GM23338 (cell line): Measurements from ENCODE around the gene QKI. TPM values are rescaled to one million over a fixed set of nuclear protein-coding genes. Genes with fewer than 3 reads are reported as not detected.

ENCODE experiments used
- ATAC-seq: fragments of 200-7000 bp; cut with Tn5 transposase; 3 replicates; pipeline ENCODE4 v1.9.1; 2020
- DNase-seq: peaks from one replicate; pipeline ENCODE4 v3.0.0-alpha.2; 2015; ENCODE audit warnings: low spot score
- H2AFZ ChIP-seq: fragments of 200-600 bp; sonication (generic); 2 replicates; pipeline ENCODE4 v1.8.0; 2016; ENCODE audit warnings: antibody characterized with exemption, mild to moderate bottlenecking, moderate library complexity
- H3F3A ChIP-seq: fragments of 200-600 bp; sonication (generic); replicated peaks from 2 replicates; pipeline ENCODE4 v1.8.0; 2017; ENCODE audit warnings: antibody characterized with exemption, mixed run types, low read depth
- H3K27ac ChIP-seq: fragments of 200-600 bp; sonication (generic); 2 replicates; pipeline ENCODE4 v1.6.1; 2016; ENCODE audit warnings: low read depth
- H3K27me3 ChIP-seq: fragments of 200-600 bp; sonication (generic); 2 replicates; pipeline ENCODE4 v1.8.0; 2016; ENCODE audit warnings: mild to moderate bottlenecking, mixed run types, moderate library complexity; ENCODE audit not compliant: insufficient read depth
- H3K36me3 ChIP-seq: fragments of 200-600 bp; sonication (generic); 2 replicates; pipeline ENCODE4 v1.8.0; 2016; ENCODE audit warnings: mild to moderate bottlenecking; ENCODE audit not compliant: insufficient read depth
- H3K4me1 ChIP-seq: fragments of 200-600 bp; sonication (generic); 2 replicates; pipeline ENCODE4 v1.8.0; 2016; ENCODE audit warnings: mild to moderate bottlenecking, moderate library complexity; ENCODE audit not compliant: insufficient read depth
- H3K4me2 ChIP-seq: fragments of 200-600 bp; sonication (generic); 2 replicates; pipeline ENCODE4 v1.7.1; 2017; ENCODE audit warnings: mixed run types
- H3K4me3 ChIP-seq: fragments of 200-600 bp; sonication (generic); 2 replicates; pipeline ENCODE4 v1.6.1; 2016; ENCODE audit warnings: mixed run types
- H3K79me2 ChIP-seq: fragments of 200-600 bp; sonication (generic); replicated peaks from 2 replicates; pipeline ENCODE4 v1.8.0; 2017; ENCODE audit warnings: mild to moderate bottlenecking; ENCODE audit not compliant: insufficient read depth
- H3K9me2 ChIP-seq: fragments of 200-600 bp; sonication (generic); 2 replicates; pipeline ENCODE4 v1.8.0; 2017; ENCODE audit not compliant: insufficient read depth
- H4K20me1 ChIP-seq: fragments of 200-600 bp; sonication (generic); replicated peaks from 2 replicates; pipeline ENCODE4 v1.8.0; 2017; ENCODE audit warnings: mild to moderate bottlenecking; ENCODE audit not compliant: insufficient read depth
- H3K27ac Mint-ChIP-seq: 2 replicates; pipeline ENCODE4 v1.8.0; 2020; ENCODE audit warnings: inconsistent platforms, mild to moderate bottlenecking, moderate library complexity, mixed read lengths
- H3K27me3 Mint-ChIP-seq: 3 replicates; pipeline ENCODE4 v1.8.0; 2022; ENCODE audit warnings: low read depth, mild to moderate bottlenecking, moderate library complexity, mixed read lengths, inconsistent platforms; ENCODE audit not compliant: insufficient read depth, poor library complexity
- H3K36me3 Mint-ChIP-seq: 3 replicates; pipeline ENCODE4 v1.8.0; 2021; ENCODE audit warnings: low read depth, mild to moderate bottlenecking, inconsistent platforms, moderate library complexity, mixed read lengths
- H3K4me1 Mint-ChIP-seq: 3 replicates; pipeline ENCODE4 v1.8.0; 2020; ENCODE audit warnings: mild to moderate bottlenecking, inconsistent platforms, mixed read lengths
- H3K4me3 Mint-ChIP-seq: 3 replicates; pipeline ENCODE4 v1.8.0; 2021; ENCODE audit warnings: moderate library complexity, mild to moderate bottlenecking, inconsistent platforms, mixed read lengths
- H3K9me3 Mint-ChIP-seq: 3 replicates; pipeline ENCODE4 v1.8.0; 2020; ENCODE audit warnings: moderate library complexity, mild to moderate bottlenecking, inconsistent platforms, mixed read lengths
- EZH2 ChIP-seq: fragments of 200-600 bp; sonication (generic); IDR thresholded peaks from one replicate; pipeline ENCODE4 v1.8.0; 2017; ENCODE audit warnings: antibody characterized with exemption, mild to moderate bottlenecking, low read depth; ENCODE audit not compliant: unreplicated experiment
- JUNB ChIP-seq: IDR thresholded peaks from one replicate; pipeline ENCODE4 v1.6.1; 2016; ENCODE audit warnings: antibody characterized with exemption; ENCODE audit not compliant: unreplicated experiment
- NANOG ChIP-seq: IDR thresholded peaks from 2 replicates; pipeline ENCODE4 v1.6.1; 2016; ENCODE audit warnings: antibody characterized with exemption, borderline replicate concordance
- REST ChIP-seq: IDR thresholded peaks from one replicate; pipeline ENCODE4 v1.6.1; 2018; ENCODE audit warnings: antibody characterized with exemption; ENCODE audit not compliant: unreplicated experiment
- ZNF114 ChIP-seq: fragments of 250-450 bp; sonication (Bioruptor Pico); IDR thresholded peaks from 2 replicates; pipeline ENCODE4 v1.5.0; 2020; ENCODE audit warnings: mild to moderate bottlenecking, moderate library complexity
- ZNF331 ChIP-seq: fragments of 250-450 bp; sonication (Bioruptor Pico); IDR thresholded peaks from 2 replicates; pipeline ENCODE4 v1.5.0; 2020; ENCODE audit warnings: low read depth, mild to moderate bottlenecking, moderate library complexity
- ZNF462 ChIP-seq: fragments of 250-450 bp; sonication (Bioruptor Pico); IDR thresholded peaks from 2 replicates; pipeline ENCODE4 v1.5.0; 2020; ENCODE audit warnings: mild to moderate bottlenecking, moderate library complexity
- polyA plus RNA-seq: library from polyadenylated mRNA; unstranded; fragments of >200 nt; fragmentation: Nextera tagmentation; extraction: Ambion mirVana; gene quantifications from 2 replicates; pipeline ENCODE4 v1.2.1, GENCODE V29; 2016
- total RNA-seq: library from RNA; depleted of rRNA; stranded (reverse); fragments of >200 nt; shearing (Covaris generic); gene quantifications from 2 replicates; pipeline ENCODE4 v1.2.3, GENCODE V29; 2014
- TF ChIP-seq, protein P1 (sequence below), 2 experiments: fragments of 200-600 bp in 1 of 2; sonication (generic) in 1 of 2; conservative IDR thresholded peaks; 2 replicates each; pipeline versions ENCODE4 v1.5.1 to v1.6.1; 2016 to 2017; ENCODE audit warnings: antibody characterized with exemption in 2 of 2, low read depth in 2 of 2, mild to moderate bottlenecking in 2 of 2, moderate library complexity in 1 of 2
- TF ChIP-seq, protein P2 (sequence below): IDR thresholded peaks from 2 replicates; pipeline ENCODE4 v1.6.1; 2016; ENCODE audit warnings: antibody characterized with exemption

Gene QKI
- total and polyA plus RNA-seq, 2 experiments from 2014 or later: 60.8 to 159 TPM

GRCh38 chr6:163398815-163399214 lies 15.7 kb upstream of the QKI start (continued):
- TF ChIP-seq NANOG (no peak), ZNF331 (CRISPR knock-in tag) (no peak), JUNB (no peak), EZH2 (no peak)
- TF ChIP-seq, protein P1, sequence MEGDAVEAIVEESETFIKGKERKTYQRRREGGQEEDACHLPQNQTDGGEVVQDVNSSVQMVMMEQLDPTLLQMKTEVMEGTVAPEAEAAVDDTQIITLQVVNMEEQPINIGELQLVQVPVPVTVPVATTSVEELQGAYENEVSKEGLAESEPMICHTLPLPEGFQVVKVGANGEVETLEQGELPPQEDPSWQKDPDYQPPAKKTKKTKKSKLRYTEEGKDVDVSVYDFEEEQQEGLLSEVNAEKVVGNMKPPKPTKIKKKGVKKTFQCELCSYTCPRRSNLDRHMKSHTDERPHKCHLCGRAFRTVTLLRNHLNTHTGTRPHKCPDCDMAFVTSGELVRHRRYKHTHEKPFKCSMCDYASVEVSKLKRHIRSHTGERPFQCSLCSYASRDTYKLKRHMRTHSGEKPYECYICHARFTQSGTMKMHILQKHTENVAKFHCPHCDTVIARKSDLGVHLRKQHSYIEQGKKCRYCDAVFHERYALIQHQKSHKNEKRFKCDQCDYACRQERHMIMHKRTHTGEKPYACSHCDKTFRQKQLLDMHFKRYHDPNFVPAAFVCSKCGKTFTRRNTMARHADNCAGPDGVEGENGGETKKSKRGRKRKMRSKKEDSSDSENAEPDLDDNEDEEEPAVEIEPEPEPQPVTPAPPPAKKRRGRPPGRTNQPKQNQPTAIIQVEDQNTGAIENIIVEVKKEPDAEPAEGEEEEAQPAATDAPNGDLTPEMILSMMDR (conservative IDR thresholded peaks at IDR 0.05; ENCODE audit: low read depth in 2 of 2): no peak
- TF ChIP-seq, protein P2, sequence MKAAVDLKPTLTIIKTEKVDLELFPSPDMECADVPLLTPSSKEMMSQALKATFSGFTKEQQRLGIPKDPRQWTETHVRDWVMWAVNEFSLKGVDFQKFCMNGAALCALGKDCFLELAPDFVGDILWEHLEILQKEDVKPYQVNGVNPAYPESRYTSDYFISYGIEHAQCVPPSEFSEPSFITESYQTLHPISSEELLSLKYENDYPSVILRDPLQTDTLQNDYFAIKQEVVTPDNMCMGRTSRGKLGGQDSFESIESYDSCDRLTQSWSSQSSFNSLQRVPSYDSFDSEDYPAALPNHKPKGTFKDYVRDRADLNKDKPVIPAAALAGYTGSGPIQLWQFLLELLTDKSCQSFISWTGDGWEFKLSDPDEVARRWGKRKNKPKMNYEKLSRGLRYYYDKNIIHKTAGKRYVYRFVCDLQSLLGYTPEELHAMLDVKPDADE: no peak

GRCh38 chr6:163400509-163400908 lies 14.0 kb upstream of the QKI start:
- Histone ChIP-seq H4K20me1 (no peaks in the 10 kb centered on the region), H3K36me3 (no peaks in the 10 kb centered on the region), H3K4me2 (no peak overlapping the region), H3K79me2 (no peaks in the 10 kb centered on the region), H3K9me2 (no peaks in the 10 kb centered on the region), H3K4me3 (no peak overlapping the region), H2AFZ (0 out of 2 replicates have a peak overlapping the region, but pooled peaks have one; percentile 56), H3K27ac (no peak overlapping the region), H3K4me1 (peaks cover 39% of the 10 kb centered on the region), H3F3A (no peaks in the 10 kb centered on the region), H3K27me3 (no peaks in the 10 kb centered on the region)
- H3K9me3 Mint-ChIP-seq: no peaks in the 10 kb centered on the region
- peaks cover 20% of the 10 kb centered on the region for H3K27me3 Mint-ChIP-seq
- DNase-seq (no peak), ATAC-seq (no peak)
- H3K36me3 Mint-ChIP-seq: no peaks in the 10 kb centered on the region
- H3K27ac Mint-ChIP-seq: no peak overlapping the region
- no peak overlapping the region for H3K4me3 Mint-ChIP-seq
- peaks cover 57% of the 10 kb centered on the region for H3K4me1 Mint-ChIP-seq
- no peak for TF ChIP-seq ZNF462
- TF ChIP-seq JUNB: no peak
- no peak for TF ChIP-seq REST
- no peak for TF ChIP-seq ZNF114 (CRISPR knock-in tag)
- no peak for TF ChIP-seq EZH2
